ENCODE results near the gene PRSS2.
"Not testable (repeated sequence)": the region's sequence is repeated elsewhere in the genome, so short reads cannot be mapped to it uniquely, and the experiment has no call there.

PRSS2 gene

GRCh38 chr7:142760071-142760642 lies 10.6 kb upstream of the PRSS2 start:
- DNase-seq, result no peak

DNA sequence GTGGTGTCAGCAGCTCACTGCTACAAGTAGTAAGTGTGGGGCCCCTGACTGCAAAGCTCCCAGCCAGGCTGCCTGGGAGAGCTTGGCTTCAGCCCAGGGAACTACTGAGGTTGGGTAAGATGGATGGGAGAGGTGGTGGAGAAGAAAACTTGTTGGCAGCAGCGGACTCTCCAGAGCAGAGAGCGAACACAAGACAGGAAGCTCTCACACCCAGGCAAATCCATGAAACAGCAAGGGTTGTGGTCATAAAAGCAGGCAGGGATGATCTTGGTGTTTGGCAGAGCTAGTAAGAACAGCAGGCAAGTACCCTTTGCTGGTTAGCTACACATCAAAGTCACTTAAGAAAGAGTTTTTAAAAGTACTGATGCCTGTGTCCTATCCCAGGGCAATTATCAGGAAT lies 9.2 kb upstream of the PRSS2 start:
- DNase-seq, result not testable (repeated sequence)

GRCh38 chr7:142762104-142762503 lies 8.7 kb upstream of the PRSS2 start:
- DNase-seq, result no peak

GRCh38 chr7:142767451-142767850 lies 3.3 kb upstream of the PRSS2 start:
- no peak for DNase-seq

- no peak for DNase-seq
Measured at GRCh38 chr7:142767861-142768260, 2.9 kb upstream of the PRSS2 start.

GRCh38 chr7:142768885-142769284 lies 1.9 kb upstream of the PRSS2 start:
- not testable (repeated sequence) for DNase-seq

DNA sequence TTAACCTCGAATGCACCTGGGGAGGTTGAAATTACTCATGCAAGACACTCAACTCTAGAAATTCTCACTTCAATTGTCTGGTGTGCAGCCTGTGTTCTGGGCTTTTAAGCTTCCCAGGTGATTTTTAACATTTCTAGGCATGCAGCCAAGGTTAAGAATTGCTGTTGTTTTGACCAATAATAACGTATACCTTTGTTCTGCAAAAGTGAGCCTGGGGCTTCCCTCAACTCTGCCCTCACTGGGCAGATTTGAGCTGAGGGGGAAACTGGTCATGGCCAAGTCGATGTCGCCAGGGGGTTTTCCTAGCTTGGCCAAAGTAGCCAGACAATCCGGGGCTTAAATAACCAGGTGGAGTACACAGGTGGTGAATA lies 568 bp downstream of the PRSS2 start:
- no peak for DNase-seq

DNA sequence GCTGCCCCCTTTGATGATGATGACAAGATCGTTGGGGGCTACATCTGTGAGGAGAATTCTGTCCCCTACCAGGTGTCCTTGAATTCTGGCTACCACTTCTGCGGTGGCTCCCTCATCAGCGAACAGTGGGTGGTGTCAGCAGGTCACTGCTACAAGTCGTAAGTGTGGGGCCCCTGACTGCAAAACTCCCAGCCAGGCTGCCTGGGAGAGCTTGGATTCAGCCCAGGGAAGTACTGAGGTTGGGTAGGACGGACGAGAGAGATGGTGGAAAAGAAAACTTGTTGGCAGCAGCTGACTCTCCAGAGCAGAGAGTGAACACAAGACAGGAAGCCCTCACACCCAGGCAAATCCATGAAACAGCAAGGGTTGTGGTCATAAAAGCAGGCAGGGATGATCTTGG lies 1.3 kb downstream of the PRSS2 start:
- DNase-seq, result no peak

DNA sequence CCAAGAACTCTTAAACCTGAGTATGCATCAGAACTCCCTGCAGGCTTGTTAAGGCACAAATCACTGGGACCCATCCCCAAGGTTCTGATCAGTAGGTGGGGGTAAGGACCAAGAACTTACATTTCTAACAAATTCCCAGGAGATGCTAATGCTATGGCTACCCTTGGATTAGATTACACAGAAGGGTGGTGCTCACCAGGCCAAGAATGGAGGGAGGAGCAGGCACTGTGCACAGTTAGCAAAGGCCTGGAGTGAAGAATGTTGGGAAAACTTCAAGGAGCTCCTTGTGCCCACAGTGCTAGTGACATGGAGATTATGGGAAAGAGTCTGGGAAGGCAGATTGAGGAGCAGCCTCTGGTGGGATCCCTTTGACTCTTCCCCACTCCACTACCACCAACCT lies 1.9 kb downstream of the PRSS2 start:
- DNase-seq, result no peak

DNA sequence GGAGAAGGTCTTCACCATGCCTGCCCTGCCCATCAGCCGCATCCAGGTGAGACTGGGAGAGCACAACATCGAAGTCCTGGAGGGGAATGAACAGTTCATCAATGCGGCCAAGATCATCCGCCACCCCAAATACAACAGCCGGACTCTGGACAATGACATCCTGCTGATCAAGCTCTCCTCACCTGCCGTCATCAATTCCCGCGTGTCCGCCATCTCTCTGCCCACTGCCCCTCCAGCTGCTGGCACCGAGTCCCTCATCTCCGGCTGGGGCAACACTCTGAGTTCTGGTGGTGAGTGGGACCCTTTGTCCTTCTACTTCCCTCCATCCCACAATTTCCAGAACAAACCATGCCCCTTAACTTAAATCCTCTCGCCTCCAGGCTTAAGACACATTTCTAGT lies 2.5 kb downstream of the PRSS2 start:
- no peak for DNase-seq

- DNase-seq, result no peak
Measured at GRCh38 chr7:142773937-142774744, 3.4 kb downstream of the PRSS2 start.

DNA sequence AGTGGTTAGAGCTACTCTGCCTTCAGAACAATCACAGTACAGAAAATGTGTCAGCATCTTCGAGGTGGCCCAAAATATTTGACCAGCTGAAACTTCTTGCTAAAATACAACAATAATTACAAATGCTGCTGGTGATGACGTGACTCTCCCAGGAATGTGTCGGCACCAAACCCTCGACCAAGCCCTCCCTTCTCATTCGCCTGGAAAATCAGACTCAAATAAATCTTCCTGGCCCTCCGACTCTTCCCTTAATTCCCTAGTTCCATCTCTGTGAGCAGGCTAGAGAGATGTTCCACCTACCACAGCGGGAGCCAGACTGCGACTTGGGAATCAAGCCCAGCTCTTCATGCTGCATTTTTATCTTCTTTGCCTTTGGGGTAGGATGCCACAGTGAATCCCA lies 4.1 kb downstream of the PRSS2 start:
- no peak for DNase-seq

DNA sequence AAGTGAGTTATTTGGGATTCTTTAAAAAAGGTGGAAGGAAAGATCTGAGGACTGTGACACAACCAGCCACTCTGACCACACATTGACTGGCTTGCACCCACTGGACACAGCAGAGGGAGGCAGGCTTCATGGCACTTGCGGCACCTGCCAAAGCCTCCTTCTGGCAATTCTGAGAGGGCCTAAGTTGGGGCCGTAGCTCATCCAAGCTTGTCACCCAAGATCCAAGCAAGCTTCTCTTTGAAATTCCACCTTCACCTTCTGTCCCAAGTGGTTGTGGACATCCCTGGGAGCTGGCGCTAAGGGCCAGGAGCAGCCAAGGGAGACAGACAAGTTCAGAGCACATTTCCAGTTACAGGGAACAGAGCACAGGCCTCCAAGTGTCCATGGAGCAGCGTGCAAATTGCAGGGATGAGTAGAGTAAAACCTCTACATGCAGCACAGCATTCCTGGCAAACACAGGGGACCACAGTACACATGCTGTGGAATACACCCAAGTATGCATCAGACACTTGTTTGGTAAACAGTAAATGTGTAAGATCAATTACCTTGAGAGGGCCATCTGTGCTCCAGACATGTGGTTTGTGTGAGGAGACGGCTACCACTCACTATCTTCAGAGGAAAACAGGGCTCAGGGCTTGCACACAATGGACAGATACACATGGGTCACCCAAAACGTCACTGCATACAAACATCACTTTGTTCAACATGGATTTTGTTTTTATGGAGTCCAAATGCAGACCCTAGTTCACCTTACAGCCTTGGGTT lies 4.8 kb downstream of the PRSS2 start:
- not testable (repeated sequence) for DNase-seq

GRCh38 chr7:142776206-142776844 lies 5.6 kb downstream of the PRSS2 start:
- no peak for DNase-seq

DNA sequence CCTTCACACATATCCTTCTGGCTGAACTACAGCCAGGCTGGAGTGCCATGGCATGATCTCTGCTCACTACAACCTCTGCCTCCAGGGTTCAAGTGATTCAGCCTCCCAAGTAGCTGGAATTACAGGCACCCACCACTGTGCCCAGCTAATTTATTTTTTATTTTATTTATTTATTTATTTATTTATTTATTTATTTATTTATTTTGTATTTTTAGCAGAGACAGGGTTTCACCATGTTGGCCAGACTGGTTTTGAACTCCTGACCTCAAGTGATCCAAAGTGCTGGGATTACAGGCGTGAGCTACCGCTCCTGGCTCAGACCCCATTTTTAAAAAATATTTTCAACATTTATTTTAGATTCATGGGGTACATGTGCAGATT lies 6.1 kb downstream of the PRSS2 start:
- not testable (repeated sequence) for DNase-seq

DNA sequence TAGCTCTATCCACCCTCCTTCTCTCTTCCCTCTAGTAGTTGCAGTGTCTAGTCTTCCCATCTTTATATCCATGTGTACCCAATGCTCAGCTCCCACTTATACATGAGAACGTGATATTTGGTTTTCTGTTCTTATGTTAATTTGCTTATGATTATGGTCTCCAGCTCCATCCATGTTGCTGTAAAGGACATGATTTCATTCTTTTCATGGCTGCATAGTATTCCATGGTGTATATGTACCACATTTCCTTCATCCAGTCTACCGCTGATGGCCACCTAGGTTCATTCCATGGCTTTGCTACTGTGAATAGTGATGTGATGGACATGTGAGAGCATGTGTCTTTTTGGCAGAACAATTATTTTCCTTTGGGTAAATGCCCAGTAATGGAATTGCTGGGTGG lies 6.5 kb downstream of the PRSS2 start:
- no peak for DNase-seq

DNA sequence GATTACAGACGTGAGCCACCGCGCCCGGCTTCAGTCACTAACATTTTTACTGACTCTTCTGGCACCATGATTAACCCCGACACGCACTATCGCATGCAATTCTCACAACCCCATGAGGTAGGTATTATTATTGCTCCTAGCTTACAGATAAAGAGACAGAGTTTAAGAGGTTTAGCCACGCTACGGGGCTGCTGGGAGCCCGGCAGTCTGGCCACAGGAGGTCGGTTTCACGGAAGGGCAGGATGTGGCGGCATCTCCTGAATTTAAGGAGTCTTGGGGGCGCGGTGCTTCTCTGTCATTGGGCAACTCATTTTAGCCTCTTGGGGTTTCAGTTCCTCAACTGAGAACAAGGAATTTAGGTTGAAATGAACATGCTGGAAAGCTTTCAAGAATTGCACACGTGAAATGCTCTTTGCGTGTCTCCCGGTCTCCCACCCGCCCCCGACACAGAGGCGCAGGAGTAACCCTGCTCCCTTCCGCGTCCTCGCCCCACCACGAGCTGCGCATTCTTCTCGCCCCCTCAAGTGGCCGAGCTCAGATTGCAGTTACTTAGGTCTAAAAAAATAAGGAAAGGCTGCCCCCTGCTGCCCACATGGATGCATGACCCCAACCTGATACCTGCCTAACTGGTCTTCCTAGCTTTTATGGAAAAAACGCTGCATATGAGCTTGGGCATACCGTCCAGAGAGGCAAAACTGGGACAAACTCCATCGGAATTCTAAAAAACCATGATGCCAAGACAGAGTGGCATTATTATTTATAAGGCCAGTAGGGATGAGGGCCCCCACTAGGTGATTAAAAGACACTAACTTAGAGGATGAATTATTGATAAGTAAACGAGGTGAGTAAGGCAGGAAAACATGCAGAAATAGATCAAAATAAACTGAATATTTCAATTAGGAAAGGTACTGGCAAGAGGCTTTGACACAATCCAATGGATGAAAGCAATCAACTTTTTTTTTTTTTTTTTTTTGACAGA lies 12.4 kb downstream of the PRSS2 start:
- DNase-seq, result peak; percentile 63

GRCh38 chr7:142784096-142784495 lies 13.3 kb downstream of the PRSS2 start:
- no peak for DNase-seq

- no peak for DNase-seq
Measured at GRCh38 chr7:142784716-142785115, 13.9 kb downstream of the PRSS2 start.

- DNase-seq, result no peak
Measured at GRCh38 chr7:142785841-142786250, 15.1 kb downstream of the PRSS2 start.

GRCh38 chr7:142787034-142787768 lies 16.4 kb downstream of the PRSS2 start:
- no peak for DNase-seq

DNA sequence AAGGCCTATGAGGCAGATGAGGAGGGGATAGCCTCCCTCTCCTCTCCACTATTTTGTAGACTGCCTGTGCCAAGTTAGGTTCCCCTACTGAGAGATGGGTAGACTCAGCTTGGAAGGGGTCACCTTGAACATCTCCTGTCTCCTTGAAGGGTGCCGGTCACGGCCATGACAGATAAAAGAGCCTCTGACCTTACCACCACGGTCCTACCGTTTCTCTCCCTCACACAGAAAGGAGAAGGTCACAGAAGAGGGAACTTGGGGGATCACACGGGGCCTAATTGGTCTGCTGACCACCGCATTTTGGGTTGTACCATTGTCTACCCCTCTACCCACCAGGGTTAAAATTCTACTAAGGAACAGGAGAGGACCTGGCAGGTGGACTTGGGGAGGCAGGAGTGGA lies 17.0 kb downstream of the PRSS2 start:
- no peak for DNase-seq

Data from SHP77 treated with DMSO at 0.1 percent for 48 hours (cell line).